Activated naive CD8-positive, alpha-beta T cell (primary cell): Measurements from ENCODE around the gene NUBP1.

Experiments
- H3K27ac Mint-ChIP-seq: one replicate; pipeline ENCODE4 v1.8.0; 2021; ENCODE audit warnings: mixed read lengths
- H3K27me3 Mint-ChIP-seq: one replicate; pipeline ENCODE4 v1.8.0; 2021; ENCODE audit warnings: mixed read lengths
- H3K36me3 Mint-ChIP-seq: one replicate; pipeline ENCODE4 v1.8.0; 2021; ENCODE audit warnings: mixed read lengths
- H3K4me1 Mint-ChIP-seq: one replicate; pipeline ENCODE4 v1.8.0; 2021; ENCODE audit warnings: low read depth, mixed read lengths
- H3K4me3 Mint-ChIP-seq: one replicate; pipeline ENCODE4 v1.8.0; 2021; ENCODE audit warnings: mild to moderate bottlenecking, mixed read lengths
- H3K9me3 Mint-ChIP-seq: one replicate; pipeline ENCODE4 v1.8.0; 2021; ENCODE audit warnings: low read depth, mixed read lengths

Gene NUBP1

GRCh38 chr16:10808850-10809249 lies 65.2 kb downstream of the NUBP1 start:
- no peaks in the 10 kb centered on the region for H3K9me3 Mint-ChIP-seq

DNA sequence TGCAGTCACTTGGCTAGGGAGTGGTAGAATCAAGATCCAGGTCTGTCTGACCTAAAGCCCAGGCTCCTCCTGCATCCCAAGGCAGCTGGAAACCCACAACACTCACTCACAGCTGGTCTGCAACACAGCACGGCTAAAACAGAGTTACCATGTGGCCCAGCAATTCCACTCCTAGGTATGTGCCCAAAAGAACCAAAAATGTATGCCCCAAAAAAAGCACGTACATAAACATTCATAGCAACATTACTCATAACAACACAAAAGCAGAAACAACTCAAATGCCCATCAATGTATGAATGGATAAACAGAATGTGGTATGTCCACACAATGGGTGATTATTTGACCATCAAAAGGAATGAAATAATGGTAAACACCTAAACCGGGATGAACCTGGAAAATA lies 66.1 kb downstream of the NUBP1 start:
- Mint-ChIP-seq H3K27ac (no peak overlapping the region), H3K4me1 (no peaks in the 10 kb centered on the region), H3K27me3 (peaks cover 1% of the 10 kb centered on the region), H3K36me3 (no peaks in the 10 kb centered on the region), H3K4me3 (no peak overlapping the region), H3K9me3 (no peaks in the 10 kb centered on the region)

More at GRCh38 chr16:10808850-10809249, 65.2 kb downstream of the NUBP1 start:
- Mint-ChIP-seq H3K4me3 (no peak overlapping the region), H3K27me3 (peaks cover 1% of the 10 kb centered on the region), H3K27ac (no peak overlapping the region), H3K4me1 (no peaks in the 10 kb centered on the region), H3K36me3 (no peaks in the 10 kb centered on the region)

DNA sequence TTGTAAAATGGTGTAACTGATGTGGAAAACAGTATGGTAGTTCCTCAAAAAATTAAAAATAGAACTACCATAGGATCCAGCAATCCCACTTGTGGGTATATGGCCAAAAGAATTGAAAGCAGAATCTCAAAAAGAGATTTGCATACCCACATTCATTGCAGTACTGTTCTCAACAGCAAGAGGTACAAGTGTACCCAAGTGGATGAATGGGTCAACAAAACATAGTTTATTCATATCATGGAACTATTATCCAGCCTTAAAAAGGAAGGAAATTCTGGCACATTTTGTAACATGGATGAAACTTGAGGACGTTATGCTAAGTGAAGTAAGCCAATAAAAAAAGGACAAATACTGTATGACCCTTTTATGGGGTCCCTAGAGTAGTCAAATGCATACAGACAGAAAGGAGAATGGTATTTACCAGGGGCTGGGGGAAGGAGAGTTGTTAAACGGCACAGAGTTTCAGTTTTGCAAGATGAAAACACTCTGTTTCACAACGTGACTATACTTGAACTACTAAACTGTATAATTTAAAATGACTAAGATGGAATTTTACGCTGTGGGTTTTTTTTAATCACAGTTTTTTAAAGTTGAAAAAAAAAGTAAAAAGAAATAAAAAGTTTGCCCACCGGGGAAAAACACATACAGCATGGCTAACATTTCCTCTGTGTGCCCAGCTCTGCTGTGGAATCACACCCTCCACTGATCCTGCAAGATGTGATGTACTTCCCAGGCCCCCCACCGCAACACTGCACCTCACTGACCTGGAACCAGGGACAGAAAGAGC lies 68.9 kb downstream of the NUBP1 start:
- Mint-ChIP-seq H3K27me3 (peaks cover under 1% of the 10 kb centered on the region), H3K36me3 (no peaks in the 10 kb centered on the region), H3K4me1 (no peaks in the 10 kb centered on the region), H3K27ac (no peak overlapping the region), H3K9me3 (no peaks in the 10 kb centered on the region), H3K4me3 (no peak overlapping the region)

DNA sequence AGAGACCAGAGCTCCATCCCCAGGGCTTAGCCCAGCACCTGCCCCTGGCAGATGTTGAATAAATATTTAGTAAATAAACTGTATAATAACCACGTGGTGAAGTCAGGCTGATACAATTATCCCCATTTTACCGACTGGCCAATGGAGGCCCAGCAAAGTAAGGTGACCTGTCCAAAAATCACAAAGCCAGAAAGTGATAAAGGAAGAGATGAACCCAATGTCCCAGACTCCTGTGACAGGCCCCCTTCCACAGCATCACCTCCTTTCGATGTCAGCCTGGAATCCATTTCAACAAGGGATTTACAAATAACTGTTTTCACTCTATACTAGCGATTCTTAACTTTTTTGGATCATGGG lies 69.4 kb downstream of the NUBP1 start:
- Mint-ChIP-seq H3K4me1 (no peaks in the 10 kb centered on the region), H3K27ac (no peak overlapping the region), H3K9me3 (no peaks in the 10 kb centered on the region)

GRCh38 chr16:10817514-10817913 lies 73.9 kb downstream of the NUBP1 start:
- Mint-ChIP-seq H3K9me3 (no peaks in the 10 kb centered on the region), H3K27ac (no peak overlapping the region), H3K4me3 (no peak overlapping the region), H3K27me3 (peaks cover 5% of the 10 kb centered on the region), H3K36me3 (no peaks in the 10 kb centered on the region), H3K4me1 (no peaks in the 10 kb centered on the region)

More for the DNA sequence above, 69.4 kb downstream of the NUBP1 start:
- no peaks in the 10 kb centered on the region for H3K36me3 Mint-ChIP-seq
- peaks cover 5% of the 10 kb centered on the region for H3K27me3 Mint-ChIP-seq
- H3K4me3 Mint-ChIP-seq, result no peak overlapping the region

- H3K27ac Mint-ChIP-seq, result no peak within 1 kb of the TSS
- H3K27me3 Mint-ChIP-seq, result peaks cover 5% of the 10 kb centered on the region
- H3K36me3 Mint-ChIP-seq, result no peaks in the 10 kb centered on the region
- H3K4me3 Mint-ChIP-seq, result no peak within 1 kb of the TSS
- H3K9me3 Mint-ChIP-seq, result no peaks in the 10 kb centered on the region
- no peaks in the 10 kb centered on the region for H3K4me1 Mint-ChIP-seq
Measured at GRCh38 chr16:10817963-10818941, 74.6 kb downstream of the NUBP1 start, which contains the start of gene TVP23A. Gene TVP23A, minus strand, starts transcription at chr16:10818794. Its CDS starts 301 bp downstream, at chr16:10818493.
